HG02970 (cell line): ENCODE measurements around the gene AKAP6.

Experiments used
- ATAC-seq: cut with Tn5 transposase; IDR thresholded peaks from one replicate; pipeline ENCODE4 v1.9.1; 2021; ENCODE audit warnings: mild to moderate bottlenecking, moderate library complexity, moderate number of reproducible peaks; ENCODE audit not compliant: unreplicated experiment, low FRiP score

AKAP6 gene

DNA sequence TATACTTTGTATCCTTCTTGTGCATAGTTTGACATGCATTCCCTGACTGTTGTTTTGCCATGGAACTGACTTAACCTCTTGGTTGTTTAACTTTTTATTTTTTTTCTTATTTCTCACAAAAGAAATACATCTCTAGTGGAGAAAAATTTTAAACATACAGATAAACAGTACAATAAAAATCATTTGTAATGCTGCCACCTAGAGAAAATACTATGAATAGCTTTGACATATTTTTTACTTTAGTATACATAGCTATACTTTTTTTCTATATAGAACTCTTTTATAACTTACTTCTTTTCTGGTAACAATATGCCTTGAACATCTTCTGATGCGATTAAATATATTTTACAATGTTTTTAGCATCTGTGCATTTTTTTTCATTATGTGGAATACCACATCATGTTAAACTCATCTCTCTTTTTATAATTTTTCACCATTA lies 184.5 kb downstream of the AKAP6 start:
- ATAC-seq, result no peak

GRCh38 chr14:32514236-32514635 lies 185.1 kb downstream of the AKAP6 start:
- ATAC-seq, result no peak

DNA sequence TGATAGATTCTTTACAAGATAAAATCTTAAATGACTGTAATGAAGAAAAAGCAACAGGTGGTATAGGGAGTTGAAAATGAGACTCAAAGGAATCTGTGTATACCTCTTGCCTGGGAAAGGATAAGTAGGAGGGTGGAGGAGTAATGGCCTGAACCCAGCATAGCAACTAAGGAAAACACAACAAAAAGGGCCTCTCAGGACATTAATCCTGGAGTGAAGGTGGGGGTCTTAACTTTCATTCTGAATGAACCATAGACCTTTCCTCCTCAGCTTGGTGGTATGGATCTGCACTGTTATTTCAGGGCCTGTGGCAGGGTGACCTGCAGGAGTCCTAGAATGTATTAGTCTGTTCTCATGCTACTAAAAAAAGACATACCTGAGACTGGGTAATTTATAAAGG lies 185.6 kb downstream of the AKAP6 start:
- no peak for ATAC-seq

- ATAC-seq, result no peak
Measured at GRCh38 chr14:32524609-32525375, 195.7 kb downstream of the AKAP6 start.

DNA sequence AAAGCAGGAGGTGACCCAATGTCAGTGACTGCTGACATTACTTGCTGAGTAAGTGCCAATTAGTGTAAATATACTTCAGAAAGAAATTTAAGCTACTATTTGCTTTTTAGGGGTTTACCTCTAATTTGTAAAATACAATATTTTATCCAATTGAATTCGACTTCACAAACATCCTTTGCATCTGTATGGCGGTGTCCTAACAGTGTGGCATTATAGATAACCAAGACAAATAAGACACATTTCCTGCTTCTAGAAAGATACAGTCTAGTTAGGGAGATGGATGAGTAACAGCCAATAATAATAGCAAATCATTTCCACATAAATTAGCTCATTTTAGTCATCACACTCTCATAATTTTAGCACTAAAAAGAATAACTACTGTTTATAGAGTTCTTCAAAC lies 196.5 kb downstream of the AKAP6 start:
- no peak for ATAC-seq

DNA sequence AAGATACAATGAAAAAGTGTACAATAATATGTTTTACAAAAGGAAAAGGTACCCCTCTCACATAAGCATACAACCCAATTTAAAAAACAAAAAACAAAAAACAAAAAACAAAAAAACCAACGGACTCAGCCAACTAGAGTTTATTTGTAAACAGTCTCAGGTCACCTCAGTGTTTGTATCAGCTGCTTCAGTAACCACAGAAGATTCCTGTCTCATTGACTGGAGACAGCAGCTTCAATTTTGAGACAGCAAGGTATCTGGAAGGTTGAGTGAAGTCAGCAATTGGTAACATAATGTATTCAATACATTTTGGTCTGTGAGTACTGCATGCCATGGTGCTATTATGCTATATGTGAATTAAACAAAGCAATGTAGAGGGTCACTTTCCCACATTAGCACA lies 201.7 kb downstream of the AKAP6 start:
- no peak for ATAC-seq

GRCh38 chr14:32531942-32532515 lies 202.9 kb downstream of the AKAP6 start:
- no peak for ATAC-seq

DNA sequence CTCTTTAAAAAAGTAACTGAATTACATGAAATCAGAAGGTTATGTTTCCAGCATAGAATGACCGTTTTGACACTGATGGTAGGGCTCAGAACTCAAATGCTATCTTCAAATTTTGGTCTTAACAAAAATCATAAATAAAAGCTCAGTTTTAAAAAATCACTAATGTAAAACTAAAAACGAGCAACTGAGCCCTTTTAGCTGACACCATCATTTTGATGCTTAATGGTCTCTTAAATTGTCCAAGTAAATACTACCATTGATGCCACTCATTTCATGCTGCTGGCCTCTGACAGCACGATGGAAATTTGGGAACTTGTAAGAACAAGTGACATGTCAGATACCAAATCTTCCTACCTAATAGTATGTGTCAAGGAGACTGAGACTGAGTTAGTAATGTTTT lies 205.0 kb downstream of the AKAP6 start:
- no peak for ATAC-seq

DNA sequence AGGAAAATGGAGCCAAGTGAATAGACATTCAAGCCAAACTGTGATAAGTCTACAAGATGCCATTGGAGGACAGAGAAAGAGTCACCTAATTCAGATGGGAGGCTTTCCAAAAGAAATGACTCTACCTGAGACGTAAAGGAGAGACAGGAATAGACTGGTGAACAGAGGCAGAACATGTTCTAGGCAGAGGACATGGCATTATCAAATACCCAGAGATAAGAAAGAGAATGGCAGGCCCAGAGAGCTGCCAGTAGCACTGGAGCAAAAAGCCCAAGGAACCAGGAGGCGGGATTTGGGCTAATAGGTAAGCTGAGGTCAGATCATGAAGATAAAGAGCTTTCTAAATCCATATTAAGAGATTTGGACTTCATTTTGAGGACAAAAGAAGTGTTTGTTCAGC lies 207.1 kb downstream of the AKAP6 start:
- ATAC-seq, result no peak

DNA sequence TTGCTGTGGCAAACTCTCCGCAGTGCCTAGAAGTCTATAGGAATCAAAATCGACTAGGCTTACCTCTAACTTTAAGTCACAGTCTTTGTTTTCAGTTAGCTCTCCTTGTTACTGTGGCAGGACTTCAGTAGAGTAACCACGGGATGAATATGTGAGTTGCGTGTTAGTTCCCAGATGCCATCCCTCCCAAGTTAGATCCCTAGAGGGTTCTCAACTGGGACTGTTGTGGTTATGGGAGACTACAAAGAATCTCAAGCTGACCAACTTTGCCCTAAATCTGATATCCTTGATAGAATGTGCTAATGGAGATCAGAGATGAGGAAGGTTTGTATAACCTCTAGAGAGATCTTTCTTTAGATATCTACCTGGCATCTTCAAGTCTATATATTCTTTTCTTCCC lies 208.1 kb downstream of the AKAP6 start:
- ATAC-seq, result no peak

DNA sequence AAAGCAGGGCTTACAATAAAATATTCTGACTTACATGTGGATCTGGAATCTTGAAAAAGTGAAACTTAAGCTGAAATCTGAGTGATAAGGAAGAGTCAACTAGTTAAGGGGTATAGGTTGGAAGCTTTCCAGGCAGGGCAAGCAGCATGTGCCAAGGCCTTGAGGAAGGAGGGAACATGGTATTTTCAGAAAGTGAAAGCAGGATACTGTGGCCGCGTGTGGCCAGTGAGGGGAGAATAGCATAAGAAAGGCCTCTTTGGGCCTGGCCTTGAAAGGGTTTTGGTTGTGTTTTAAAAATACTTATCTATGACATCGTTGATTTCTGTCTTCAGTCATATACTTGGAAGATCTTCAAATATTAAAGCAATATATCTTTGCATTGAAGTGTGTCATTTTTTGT lies 213.4 kb downstream of the AKAP6 start:
- ATAC-seq, result no peak

DNA sequence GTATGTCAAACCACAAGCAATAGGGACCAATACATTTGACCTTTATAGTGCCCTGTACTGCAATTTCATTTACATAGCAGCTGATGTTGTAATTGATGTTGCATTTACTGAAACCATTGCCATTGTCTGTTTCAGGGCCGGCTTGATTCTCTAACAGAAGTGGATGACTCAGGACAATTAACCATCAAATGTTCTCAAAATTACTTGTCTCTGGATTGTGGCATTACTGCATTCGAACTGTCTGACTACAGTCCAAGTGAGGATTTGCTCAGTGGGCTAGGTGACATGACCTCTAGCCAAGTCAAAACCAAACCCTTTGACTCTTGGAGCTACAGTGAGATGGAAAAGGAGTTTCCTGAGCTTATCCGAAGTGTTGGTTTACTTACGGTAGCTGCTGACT lies 216.0 kb downstream of the AKAP6 start:
- no peak for ATAC-seq

GRCh38 chr14:32545506-32546210 lies 216.6 kb downstream of the AKAP6 start:
- no peak for ATAC-seq

DNA sequence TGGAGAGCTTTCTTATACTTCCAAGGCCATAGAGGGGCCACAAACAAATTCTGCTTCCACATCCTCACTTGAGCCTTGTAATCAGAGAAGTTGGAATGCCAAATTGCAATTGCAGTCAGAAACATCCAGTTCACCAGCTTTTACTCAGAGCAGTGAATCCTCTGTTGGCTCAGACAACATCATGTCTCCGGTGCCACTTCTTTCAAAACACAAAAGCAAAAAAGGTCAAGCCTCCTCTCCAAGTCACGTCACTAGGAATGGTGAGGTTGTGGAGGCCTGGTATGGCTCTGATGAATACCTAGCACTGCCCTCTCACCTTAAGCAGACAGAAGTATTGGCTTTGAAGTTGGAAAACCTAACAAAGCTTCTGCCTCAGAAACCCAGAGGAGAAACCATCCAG lies 217.1 kb downstream of the AKAP6 start:
- no peak for ATAC-seq

GRCh38 chr14:32552766-32553165 lies 223.7 kb downstream of the AKAP6 start:
- ATAC-seq, result no peak

DNA sequence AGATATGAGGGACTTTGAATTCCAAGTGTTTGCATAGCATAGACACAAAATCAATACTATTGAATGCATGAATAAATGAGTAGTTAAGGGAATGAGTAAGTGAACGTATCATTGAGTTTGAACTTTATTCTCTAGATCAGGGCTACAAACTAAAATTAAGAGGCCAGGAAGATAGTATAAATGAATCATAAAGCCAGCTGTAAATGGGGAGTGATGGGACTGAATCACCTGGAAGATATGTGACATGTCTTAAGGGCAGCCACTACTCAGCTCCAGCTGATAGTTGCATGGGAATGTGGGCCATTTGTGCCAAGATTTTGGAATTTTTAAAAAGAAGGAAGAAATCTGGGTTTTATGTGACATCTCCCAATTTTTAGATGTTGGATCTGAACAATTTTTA lies 229.9 kb downstream of the AKAP6 start:
- ATAC-seq, result no peak

GRCh38 chr14:32559590-32559989 lies 230.5 kb downstream of the AKAP6 start:
- no peak for ATAC-seq

DNA sequence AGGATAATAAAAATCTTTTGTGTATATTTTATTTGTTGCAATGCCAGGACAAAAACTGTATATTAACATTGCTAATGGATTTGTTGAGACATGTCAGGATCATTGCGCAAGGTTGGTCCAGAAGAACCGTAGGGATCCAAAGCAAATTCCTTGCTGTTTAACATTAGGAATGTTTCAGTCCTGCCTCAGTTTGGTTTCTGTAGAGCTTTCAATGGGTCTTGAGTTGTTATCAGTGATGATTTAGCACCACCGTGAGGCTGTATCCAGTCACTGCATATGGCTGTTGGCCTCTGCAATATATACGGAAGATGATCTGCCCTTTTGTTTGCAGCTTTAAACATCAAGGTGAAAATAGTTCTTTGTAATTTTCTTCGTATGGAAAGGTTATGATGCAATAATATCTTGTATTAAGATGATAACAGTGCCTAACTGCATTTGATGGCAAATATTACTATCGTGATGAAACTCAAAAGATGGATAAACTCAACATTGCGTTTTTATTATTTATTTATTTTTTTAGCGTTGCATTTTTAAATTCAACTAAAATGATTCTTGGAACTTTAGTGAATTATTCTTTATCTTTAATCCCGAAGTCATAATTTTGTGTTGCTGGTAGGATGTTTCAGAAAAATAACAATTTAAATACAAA lies 231.2 kb downstream of the AKAP6 start:
- no peak for ATAC-seq

GRCh38 chr14:32561520-32561919 lies 232.4 kb downstream of the AKAP6 start:
- no peak for ATAC-seq

GRCh38 chr14:32564596-32564995 lies 235.5 kb downstream of the AKAP6 start:
- no peak for ATAC-seq

- no peak for ATAC-seq
Measured at GRCh38 chr14:32565256-32565655, 236.2 kb downstream of the AKAP6 start.
